Right kidney (tissue), 1 donor: ENCODE results near the gene CAP1.

Experiments
- DNase-seq: peaks from one replicate; pipeline ENCODE4 v3.0.0-alpha.2; 2016

CAP1 gene

DNA sequence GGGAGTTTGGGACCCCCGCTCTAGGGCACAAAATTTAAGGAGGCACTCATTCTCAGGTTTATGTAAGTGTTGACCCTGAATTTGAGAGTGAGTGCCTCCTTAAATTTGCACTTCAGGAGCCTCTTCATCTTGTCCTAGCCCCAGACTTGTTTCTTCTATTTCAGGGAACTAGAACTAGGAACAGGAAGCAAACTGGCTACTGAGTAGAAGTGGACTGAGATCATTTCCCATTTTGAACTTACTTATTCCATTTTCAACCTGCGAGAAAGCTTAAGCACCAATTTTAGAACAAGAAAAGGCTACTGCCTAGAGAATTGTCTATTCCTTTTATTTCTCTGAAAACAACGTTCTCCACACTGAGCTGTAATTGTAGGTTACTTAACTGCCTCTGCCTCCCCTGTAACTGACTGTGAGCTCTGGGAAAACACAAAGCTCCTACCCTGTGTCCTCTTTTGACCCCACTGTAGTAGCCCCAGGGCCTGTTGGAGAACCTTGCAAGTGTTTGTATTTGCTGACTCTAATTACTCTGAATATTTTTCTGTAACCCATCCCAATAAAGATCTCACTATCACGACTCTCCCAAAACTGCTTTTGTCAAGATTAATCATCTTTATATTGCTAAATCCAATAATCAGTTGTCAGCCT is 54.1 kb downstream of the CAP1 start:
- no peak for DNase-seq

DNA sequence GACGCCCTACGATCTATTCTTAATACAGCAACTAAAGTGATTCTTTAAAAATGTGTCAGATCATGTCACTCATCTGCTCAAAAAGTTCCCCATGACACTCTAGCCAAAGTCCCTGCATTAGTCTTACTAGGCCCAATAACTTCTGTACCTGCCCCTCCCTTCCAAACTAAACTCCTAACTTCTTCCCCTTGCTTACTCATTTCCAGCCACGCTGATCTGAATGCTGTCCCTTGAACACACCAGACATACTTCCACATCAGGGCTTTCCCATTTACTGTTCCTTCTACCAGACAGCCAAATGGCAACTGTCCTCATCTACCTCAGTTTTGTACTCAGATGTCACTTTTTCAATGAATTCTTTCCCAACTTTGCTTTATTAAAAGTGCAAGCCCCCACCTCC is 55.3 kb downstream of the CAP1 start:
- no peak for DNase-seq

DNA sequence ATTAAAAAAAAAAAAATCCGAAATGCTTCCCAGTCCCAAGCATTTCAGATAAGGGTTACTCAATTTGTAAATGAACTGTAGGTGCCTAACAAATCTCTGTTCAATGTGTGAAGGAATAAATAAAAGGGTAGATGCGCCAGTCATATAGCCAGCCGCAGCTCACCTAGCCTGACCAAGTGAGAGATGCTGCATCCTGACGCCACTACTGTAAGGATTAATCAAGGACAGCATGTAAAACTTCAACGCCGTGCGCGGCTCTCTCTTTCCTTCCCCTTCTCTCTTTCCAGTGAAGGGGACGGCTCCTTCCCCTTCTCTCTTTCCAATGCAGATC is 56.1 kb downstream of the CAP1 start:
- no peak for DNase-seq

DNA sequence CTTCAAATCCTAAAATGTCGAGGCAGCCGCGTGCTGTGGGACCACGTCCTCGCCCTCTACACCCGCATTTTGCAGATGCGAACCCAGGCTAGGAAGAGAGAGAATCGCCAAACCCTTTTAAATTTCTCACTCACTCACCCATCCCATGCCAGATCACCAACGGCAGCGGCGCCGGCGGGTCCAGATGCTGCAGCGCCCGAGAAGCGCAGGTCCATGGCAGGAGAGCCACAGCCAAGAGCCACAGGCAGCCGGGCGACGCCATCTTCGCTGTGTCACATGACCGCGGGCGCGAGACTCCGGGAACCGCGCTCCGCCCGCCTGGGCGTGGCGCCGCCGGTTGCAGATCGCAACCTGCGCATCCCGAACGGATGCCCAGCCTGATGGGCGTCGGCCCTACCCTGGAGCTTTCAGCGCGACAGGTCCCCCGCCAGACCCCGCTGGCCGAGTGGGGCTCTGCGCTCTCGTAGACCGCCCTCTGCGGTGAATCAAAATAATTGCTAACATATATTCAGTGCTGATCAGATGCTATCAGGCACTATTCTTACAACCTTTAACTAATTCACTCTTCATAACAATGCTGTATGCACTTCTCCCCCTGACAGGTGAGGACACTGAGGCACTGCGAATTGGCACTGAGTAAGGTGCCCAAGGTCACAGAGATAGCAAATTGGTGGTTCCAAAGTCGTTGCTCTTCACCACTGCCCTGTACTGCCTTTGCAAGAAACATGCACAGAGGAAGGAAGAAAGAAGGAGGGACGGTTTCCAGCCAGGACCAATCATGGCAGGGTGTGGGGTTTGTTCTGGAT is 56.7 kb downstream of the CAP1 start, which contains the start of gene PPT1:
Gene PPT1 (minus strand): TSS at position 276 of the 806 bp plus-strand sequence. CDS start 14 bp downstream, at position 262.
- peak; percentile 93 for DNase-seq

DNA sequence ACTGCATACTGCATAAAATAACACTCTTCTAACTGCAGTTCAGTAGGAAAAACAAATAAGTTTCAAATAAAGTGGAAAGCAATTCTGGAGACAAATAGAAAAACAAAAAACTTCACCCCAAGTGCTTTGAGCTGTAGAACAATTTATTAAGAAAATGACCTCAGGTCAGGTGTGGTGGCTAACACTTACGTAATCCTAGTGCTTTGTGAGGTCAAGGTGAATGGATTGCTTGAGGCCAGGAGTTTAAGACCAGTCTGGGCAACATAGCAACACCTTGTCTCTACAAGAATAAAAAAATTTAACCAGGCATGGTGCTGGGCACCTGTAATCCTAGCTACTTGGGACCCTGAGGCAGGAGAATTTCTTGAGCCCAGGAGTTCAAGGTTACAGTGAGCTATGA is 61.5 kb downstream of the CAP1 start:
- no peak for DNase-seq

DNA sequence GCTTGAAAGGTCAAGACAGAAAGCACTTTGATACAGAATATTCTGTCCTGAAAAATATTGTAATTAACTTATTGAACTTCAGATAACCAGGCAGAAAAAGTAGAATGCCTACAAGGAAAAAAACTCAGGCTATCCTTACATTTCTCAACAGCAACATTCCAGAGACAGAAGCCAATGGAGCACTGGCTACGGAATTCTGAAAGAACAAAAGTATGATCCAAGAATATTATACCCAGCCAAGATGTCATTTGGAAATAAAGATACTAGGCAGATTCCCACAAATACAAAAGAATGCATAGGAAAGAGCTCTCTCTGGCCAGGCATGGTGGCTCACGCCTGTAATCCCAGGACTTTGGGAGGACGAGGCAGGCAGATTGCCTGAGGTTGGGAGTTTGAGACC is 62.4 kb downstream of the CAP1 start:
- DNase-seq: no peak

DNA sequence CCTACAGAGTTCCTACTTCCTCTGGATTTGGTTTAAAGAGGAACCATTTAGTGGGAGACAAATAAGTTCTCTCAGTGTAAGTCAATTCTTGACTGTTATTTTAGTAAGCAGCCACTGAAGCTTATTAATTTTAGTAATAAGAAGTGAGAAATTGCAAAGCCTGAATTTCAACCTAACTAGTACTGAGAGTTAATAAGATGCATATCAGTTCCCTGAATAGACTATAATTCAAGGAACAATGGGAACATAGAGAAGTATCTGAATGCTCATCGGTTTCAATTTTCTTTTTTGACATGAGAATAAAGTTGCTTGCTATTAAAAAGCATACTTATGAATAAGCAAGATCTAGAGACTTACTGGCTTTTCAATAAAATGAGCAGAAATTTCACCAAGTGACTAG is 64.5 kb downstream of the CAP1 start:
- no peak for DNase-seq

DNA sequence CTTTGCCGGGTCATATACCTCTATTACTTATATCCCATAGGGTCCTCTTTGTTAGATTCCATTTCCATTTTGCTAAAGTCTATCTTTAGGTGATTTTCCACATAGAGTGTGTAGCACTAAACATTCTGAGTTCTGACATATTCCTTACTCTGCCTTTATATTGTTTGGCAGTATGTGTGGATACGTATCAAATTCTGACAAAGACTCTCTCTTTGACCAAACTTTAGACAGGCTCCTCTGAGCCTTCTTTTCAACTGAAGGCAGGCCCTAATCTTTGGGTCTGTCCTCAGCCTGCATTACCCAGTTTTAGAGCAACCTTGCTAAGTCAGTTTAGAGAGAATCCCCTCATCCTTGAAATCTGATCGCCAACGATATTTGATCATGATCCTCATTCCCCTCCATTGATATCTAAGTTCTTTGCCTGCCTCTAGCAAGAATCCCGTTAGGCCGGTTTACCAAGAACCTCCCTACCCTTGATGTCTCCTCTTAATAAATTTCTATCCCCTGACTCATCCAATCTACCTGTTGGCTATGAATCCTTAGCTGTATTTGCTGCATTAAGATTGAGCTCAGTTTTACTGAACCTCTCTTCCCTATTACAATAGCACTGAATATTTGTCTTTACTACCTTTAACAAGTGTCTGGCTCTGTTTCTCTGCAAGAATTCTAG is 66.9 kb downstream of the CAP1 start:
- no peak for DNase-seq

DNA sequence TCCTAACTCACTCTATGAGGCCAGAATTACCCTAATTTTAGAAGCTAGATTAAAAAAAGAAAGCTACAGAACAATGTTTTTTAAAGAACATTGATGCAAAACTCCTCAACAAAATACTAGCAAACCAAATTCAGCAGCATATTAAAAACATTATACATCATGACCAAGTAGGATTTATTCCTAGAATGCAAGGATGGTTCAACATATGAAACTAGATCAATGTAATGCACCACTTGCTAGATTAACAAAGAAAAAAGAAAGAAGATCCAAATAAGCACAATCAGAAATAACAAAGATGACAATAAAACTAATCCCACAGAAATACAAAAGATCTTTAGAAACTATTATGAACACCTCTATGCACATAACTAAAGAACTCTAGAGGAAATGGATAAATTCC is 69.9 kb downstream of the CAP1 start:
- DNase-seq: no peak

DNA sequence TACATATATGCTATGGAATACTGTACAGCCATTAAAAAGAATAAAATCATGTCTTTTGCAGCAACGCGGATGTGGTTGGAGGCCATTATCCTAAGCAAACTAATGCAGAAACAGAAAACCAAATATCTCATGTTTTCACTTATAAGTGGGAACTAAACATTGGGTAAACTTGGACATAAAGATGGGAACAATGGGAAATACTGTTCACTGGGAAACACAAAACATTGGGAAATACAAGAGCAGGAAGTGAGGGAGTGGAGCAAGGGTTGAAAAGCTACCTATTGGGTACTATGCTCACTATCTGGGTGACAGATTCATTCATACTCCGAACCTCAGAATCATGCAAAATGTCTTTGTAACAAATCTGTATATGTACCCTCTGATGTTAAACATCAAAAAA is 73.9 kb downstream of the CAP1 start:
- DNase-seq: no peak

DNA sequence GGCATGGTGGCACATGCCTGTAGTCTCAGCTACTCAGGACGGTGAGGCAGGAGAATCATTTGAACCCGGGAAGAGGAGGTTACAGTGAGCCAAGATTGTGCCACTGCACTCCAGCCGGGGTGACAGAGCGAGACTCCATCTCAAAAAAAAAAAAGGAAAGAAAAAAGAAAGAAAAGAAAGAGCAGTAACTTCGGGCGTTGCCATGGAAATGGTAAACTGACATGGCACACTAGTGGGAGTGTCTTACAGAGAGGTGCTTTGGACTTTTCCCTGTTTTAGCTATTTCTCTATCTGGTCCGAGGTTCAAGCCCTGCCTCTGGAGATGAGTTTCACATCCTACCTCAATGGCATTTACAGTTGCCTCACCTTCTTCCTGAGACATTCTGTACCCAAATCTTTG is 79.6 kb downstream of the CAP1 start:
- DNase-seq: no peak
